Endothelial cell of umbilical vein (primary cell): ENCODE data around the gene METTL16.

Experiments used
- EZH2 ChIP-seq: IDR thresholded peaks from 2 replicates; pipeline ENCODE4 v1.6.1; 2012; ENCODE audit warnings: borderline replicate concordance, low read depth, mild to moderate bottlenecking, moderate library complexity, low read length, inconsistent platforms; ENCODE audit not compliant: severe bottlenecking
- FOS ChIP-seq: IDR thresholded peaks from 2 replicates; pipeline ENCODE4 v1.6.1; 2011; ENCODE audit warnings: mild to moderate bottlenecking, low read length, moderate library complexity, borderline replicate concordance; ENCODE audit not compliant: insufficient read depth
- GATA2 ChIP-seq: IDR thresholded peaks from 2 replicates; pipeline ENCODE4 v1.7.0; 2011; ENCODE audit warnings: low read depth, mild to moderate bottlenecking, moderate library complexity, mixed read lengths, low read length; ENCODE audit not compliant: insufficient read length, insufficient read depth
- JUN ChIP-seq: IDR thresholded peaks from 2 replicates; pipeline ENCODE4 v1.6.1; 2011; ENCODE audit warnings: borderline replicate concordance, low read depth; ENCODE audit not compliant: insufficient read length, insufficient read depth
- POLR2A ChIP-seq: IDR thresholded peaks from 2 replicates; pipeline ENCODE4 v1.6.1; 2012; ENCODE audit warnings: low read depth, mild to moderate bottlenecking, control low read depth, low read length
- POLR2AphosphoS5 ChIP-seq: IDR thresholded peaks from 2 replicates; pipeline ENCODE4 v1.6.1; 2012; ENCODE audit warnings: low read depth, mild to moderate bottlenecking, control low read depth, low read length, moderate library complexity; ENCODE audit not compliant: insufficient read depth
- TF ChIP-seq, protein P1 (sequence below), 2 donors: IDR thresholded peaks; 1 replicate in 1 of 2; 2 replicates in 1 of 2; pipeline ENCODE4 v1.5.1; 2011; ENCODE audit warnings: low read length in 2 of 2, mild to moderate bottlenecking in 2 of 2, moderate library complexity in 2 of 2, control low read depth in 1 of 2, inconsistent platforms in 1 of 2, low read depth in 1 of 2; ENCODE audit not compliant: insufficient read depth in 1 of 2; ENCODE audit errors: extremely low read depth in 1 of 2
- TF ChIP-seq, protein P2 (sequence below): IDR thresholded peaks from 2 replicates; pipeline ENCODE4 v1.6.1; 2011; ENCODE audit not compliant: insufficient read depth, insufficient read length

DNA sequence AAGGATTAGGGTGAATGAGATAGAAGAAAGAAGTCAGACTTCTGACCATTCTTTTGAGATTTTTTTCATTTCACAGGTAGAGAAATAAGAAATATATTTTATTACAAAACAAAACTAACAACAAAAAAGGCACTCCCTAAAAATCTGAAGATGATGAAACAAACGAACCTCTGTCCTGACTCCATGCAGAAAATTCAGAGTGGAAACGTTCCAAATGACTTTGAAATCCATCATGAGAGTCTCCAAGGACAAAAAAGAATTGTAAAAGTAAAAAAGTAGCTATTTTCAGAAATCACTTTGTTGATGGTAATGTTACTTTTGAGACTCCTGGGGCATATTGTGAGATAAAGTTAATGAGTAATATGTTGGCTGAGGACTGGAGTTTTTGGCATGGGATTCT is 84.5 kb downstream of the METTL16 start:
- TF ChIP-seq, protein P1, sequence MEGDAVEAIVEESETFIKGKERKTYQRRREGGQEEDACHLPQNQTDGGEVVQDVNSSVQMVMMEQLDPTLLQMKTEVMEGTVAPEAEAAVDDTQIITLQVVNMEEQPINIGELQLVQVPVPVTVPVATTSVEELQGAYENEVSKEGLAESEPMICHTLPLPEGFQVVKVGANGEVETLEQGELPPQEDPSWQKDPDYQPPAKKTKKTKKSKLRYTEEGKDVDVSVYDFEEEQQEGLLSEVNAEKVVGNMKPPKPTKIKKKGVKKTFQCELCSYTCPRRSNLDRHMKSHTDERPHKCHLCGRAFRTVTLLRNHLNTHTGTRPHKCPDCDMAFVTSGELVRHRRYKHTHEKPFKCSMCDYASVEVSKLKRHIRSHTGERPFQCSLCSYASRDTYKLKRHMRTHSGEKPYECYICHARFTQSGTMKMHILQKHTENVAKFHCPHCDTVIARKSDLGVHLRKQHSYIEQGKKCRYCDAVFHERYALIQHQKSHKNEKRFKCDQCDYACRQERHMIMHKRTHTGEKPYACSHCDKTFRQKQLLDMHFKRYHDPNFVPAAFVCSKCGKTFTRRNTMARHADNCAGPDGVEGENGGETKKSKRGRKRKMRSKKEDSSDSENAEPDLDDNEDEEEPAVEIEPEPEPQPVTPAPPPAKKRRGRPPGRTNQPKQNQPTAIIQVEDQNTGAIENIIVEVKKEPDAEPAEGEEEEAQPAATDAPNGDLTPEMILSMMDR (IDR thresholded peaks at IDR 0.05; ENCODE audit: extremely low read depth in 1 of 2, insufficient read depth in 1 of 2, low read depth in 1 of 2, low read length in 2 of 2), result no peak
- TF ChIP-seq, protein P2, sequence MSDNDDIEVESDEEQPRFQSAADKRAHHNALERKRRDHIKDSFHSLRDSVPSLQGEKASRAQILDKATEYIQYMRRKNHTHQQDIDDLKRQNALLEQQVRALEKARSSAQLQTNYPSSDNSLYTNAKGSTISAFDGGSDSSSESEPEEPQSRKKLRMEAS, result no peak
- TF ChIP-seq POLR2AphosphoS5 (no peak), EZH2 (no peak), FOS (no peak), JUN (no peak), POLR2A (no peak), GATA2 (no peak)
